ENCODE results near the gene LRRC23. TPM values are rescaled to one million over a fixed set of nuclear protein-coding genes. Genes with fewer than 3 reads are reported as not detected.
A peak's percentile ranks its signal among the peaks of the same experiment; 100 is the strongest.

Gene LRRC23
- total and polyA plus RNA-seq, 9 of the 15 experiments (the other 6 are each of a cell fraction or from before 2014, with no cell fraction given), result 2.2 to 7.0 (median 3.0) TPM

DNA sequence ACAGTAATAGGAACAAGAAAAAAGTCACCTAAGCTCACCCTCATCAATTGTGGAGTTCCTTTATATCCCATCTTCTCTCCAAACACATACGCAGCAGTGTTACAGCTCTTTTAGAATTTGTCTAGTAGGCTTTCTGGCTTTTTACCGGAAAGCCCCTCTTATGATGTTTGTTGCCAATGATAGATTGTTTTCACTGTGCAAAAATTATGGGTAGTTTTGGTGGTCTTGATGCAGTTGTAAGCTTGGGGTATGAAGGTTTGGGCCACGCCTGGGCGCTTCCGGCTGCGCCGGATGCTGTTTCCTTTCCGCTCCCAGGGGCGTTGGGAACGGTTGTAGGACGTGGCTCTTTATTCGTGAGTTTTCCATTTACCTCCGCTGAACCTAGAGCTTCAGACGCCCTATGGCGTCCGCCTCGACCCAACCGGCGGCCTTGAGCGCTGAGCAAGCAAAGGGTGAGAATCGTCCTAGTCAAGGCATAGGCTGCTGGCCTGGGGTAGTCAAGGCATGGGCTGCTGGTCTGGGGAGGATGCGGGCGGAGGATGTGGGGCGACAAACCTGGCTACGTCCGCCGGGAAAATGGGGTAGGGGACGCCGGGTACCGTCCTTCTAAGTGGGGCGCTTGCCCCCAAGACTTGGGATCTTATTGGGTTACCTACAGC lies 39.2 kb downstream of the LRRC23 start, which contains the start of the genes C12orf57 and RNU7-1 (continued):
- peak in 1 of 2 experiments; percentile 99; a peak in 2 of 4 replicates for TF ChIP-seq ZMIZ1 (IDR thresholded peaks at IDR 0.05; ENCODE audit: low read depth in 2 of 2, low read length in 2 of 2)
- TF ChIP-seq SMC3 (conservative IDR thresholded peaks at IDR 0.05; ENCODE audit: insufficient read depth, low read depth, low read length), result no peak
- TF ChIP-seq, protein P1, sequence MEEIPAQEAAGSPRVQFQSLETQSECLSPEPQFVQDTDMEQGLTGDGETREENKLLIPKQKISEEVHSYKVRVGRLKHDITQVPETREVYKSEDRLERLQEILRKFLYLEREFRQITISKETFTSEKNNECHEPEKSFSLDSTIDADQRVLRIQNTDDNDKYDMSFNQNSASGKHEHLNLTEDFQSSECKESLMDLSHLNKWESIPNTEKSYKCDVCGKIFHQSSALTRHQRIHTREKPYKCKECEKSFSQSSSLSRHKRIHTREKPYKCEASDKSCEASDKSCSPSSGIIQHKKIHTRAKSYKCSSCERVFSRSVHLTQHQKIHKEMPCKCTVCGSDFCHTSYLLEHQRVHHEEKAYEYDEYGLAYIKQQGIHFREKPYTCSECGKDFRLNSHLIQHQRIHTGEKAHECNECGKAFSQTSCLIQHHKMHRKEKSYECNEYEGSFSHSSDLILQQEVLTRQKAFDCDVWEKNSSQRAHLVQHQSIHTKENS (CRISPR knock-in tag; IDR thresholded peaks at IDR 0.05), result peak; percentile 91
- TF ChIP-seq SNAPC5 (CRISPR knock-in tag; IDR thresholded peaks at IDR 0.05), result peak; percentile 94
- peak; percentile 87 for TF ChIP-seq ZNF561 (CRISPR knock-in tag; conservative IDR thresholded peaks at IDR 0.05)
- peak; percentile 95 for TF ChIP-seq ESRRB (CRISPR knock-in tag; IDR thresholded peaks at IDR 0.05; ENCODE audit: borderline replicate concordance)
- peak; percentile 97 for TF ChIP-seq ZSCAN32 (CRISPR knock-in tag; IDR thresholded peaks at IDR 0.05)
- TF ChIP-seq ZNF696 (CRISPR knock-in tag; conservative IDR thresholded peaks at IDR 0.05), result peak; percentile 95
- 0 out of 2 replicates have a peak, but pooled peaks have one; percentile 5 for TF ChIP-seq SMAD4 (CRISPR knock-in tag; conservative IDR thresholded peaks at IDR 0.05)
- peak; percentile 88 for TF ChIP-seq MEF2A (IDR thresholded peaks at IDR 0.05; ENCODE audit: control insufficient read depth, low read depth, low read length)
- TF ChIP-seq NFE2L1 (tag; IDR thresholded peaks at IDR 0.05; ENCODE audit: borderline replicate concordance, low read depth), result no peak
- peak; percentile 72 for TF ChIP-seq NFIC (IDR thresholded peaks at IDR 0.05)
- peak; percentile 45; the same call in 1 of the 2 replicates for TF ChIP-seq ZNF239 (CRISPR knock-in tag; IDR thresholded peaks at IDR 0.05)
- TF ChIP-seq IRF2 (CRISPR knock-in tag; IDR thresholded peaks at IDR 0.05), result peak; percentile 54; the same call in 1 of the 2 replicates
- peak; percentile 99 for TF ChIP-seq ILF3 (IDR thresholded peaks at IDR 0.05; ENCODE audit: borderline replicate concordance)
- no peak; the same call in 1 of the 2 replicates for TF ChIP-seq ZNF592 (IDR thresholded peaks at IDR 0.05)
- TF ChIP-seq KLF13 (tag; IDR thresholded peaks at IDR 0.05; ENCODE audit: borderline replicate concordance, low read depth), result no peak
- peak; percentile 42; the same call in 1 of the 2 replicates for TF ChIP-seq GATAD2A (IDR thresholded peaks at IDR 0.05)
